ENCODE data around the gene LPCAT2. TPM values are rescaled to one million over a fixed set of nuclear protein-coding genes. Genes with fewer than 3 reads are reported as not detected.

LPCAT2 gene
- polyA plus RNA-seq, 1 experiment = 20.6 TPM

GRCh38 chr16:55495616-55496289 is 13.1 kb upstream of the LPCAT2 start:
- TF ChIP-seq, protein P1, sequence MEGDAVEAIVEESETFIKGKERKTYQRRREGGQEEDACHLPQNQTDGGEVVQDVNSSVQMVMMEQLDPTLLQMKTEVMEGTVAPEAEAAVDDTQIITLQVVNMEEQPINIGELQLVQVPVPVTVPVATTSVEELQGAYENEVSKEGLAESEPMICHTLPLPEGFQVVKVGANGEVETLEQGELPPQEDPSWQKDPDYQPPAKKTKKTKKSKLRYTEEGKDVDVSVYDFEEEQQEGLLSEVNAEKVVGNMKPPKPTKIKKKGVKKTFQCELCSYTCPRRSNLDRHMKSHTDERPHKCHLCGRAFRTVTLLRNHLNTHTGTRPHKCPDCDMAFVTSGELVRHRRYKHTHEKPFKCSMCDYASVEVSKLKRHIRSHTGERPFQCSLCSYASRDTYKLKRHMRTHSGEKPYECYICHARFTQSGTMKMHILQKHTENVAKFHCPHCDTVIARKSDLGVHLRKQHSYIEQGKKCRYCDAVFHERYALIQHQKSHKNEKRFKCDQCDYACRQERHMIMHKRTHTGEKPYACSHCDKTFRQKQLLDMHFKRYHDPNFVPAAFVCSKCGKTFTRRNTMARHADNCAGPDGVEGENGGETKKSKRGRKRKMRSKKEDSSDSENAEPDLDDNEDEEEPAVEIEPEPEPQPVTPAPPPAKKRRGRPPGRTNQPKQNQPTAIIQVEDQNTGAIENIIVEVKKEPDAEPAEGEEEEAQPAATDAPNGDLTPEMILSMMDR (IDR thresholded peaks at IDR 0.05; ENCODE audit: low read depth, low read length) = no peak
- ChIA-PET POLR2A (interaction anchor here (0.7 to 1.8 kb wide), 4 partner anchors 9 to 206 kb away, joined by 3 to 19 read pairs (median 3); partner anchors contain the start of gene MMP2), CTCF (interaction anchor here (0.6 to 3.6 kb wide), 11 partner anchors 11 to 46 kb away, joined by 3 to 19 read pairs (median 3); no protein-coding TSS in a partner anchor)
- DNase-seq (ENCODE audit: low read depth, low spot score) = no peak
- Histone ChIP-seq H3K9me3 (ENCODE audit: control insufficient read depth, insufficient read depth, low read length) (no peaks in the 10 kb centered on the region), H3K27ac (ENCODE audit: low read depth, low read length) (peak overlapping the region; percentile 52), H3K27me3 (ENCODE audit: control insufficient read depth, insufficient read depth, low read length) (no peaks in the 10 kb centered on the region), H3K4me3 (ENCODE audit: low read depth, low read length) (no peak overlapping the region)

GRCh38 chr16:55496509-55497145 is 12.2 kb upstream of the LPCAT2 start:
- ChIA-PET POLR2A (no interaction called here), CTCF (interaction anchor here (0.7 to 3.6 kb wide), 3 partner anchors 32 to 44 kb away, joined by 5 to 19 read pairs (median 6); no protein-coding TSS in a partner anchor)
- Histone ChIP-seq H3K4me3 (ENCODE audit: low read depth, low read length) (no peak overlapping the region), H3K27me3 (ENCODE audit: control insufficient read depth, insufficient read depth, low read length) (no peaks in the 10 kb centered on the region), H3K9me3 (ENCODE audit: control insufficient read depth, insufficient read depth, low read length) (no peaks in the 10 kb centered on the region), H3K27ac (ENCODE audit: low read depth, low read length) (no peak overlapping the region)
- TF ChIP-seq, protein P1 (IDR thresholded peaks at IDR 0.05; ENCODE audit: low read depth, low read length) = no peak
- no peak for DNase-seq (ENCODE audit: low read depth, low spot score)

DNA sequence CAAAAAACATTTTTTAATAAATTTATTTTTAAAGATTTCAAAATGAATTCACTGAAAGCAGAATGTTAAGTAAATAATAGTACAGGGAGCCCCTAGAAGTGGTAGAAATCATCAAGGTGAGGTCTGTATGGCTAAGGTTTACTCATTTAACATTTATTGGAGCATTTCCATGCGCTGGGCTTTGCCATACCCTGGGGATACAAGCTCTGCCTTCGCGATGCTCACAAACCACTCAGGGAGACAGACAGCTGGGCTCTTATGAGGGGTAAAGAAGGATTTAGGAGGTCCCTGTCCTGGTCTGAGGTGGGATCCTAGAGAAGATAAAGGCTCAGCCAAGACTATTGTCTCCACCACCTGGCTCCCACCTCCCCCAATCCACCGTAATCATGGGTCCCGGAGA is 11.3 kb upstream of the LPCAT2 start:
- Histone ChIP-seq H3K9me3 (ENCODE audit: control insufficient read depth, insufficient read depth, low read length) (no peaks in the 10 kb centered on the region), H3K27ac (ENCODE audit: low read depth, low read length) (no peak overlapping the region), H3K4me3 (ENCODE audit: low read depth, low read length) (no peak overlapping the region), H3K27me3 (ENCODE audit: control insufficient read depth, insufficient read depth, low read length) (no peaks in the 10 kb centered on the region)
- DNase-seq (ENCODE audit: low read depth, low spot score) = no peak
- ChIA-PET POLR2A (interaction anchor here (2.2 kb wide), 1 partner anchor 10 kb away, joined by 9 read pairs; no protein-coding TSS in a partner anchor), CTCF (interaction anchor here (3.6 kb wide), 1 partner anchor 33 kb away, joined by 19 read pairs; no protein-coding TSS in a partner anchor)
- TF ChIP-seq, protein P1 (IDR thresholded peaks at IDR 0.05; ENCODE audit: low read depth, low read length) = no peak

- Histone ChIP-seq H3K4me3 (ENCODE audit: low read depth, low read length) (no peak overlapping the region), H3K27me3 (ENCODE audit: control insufficient read depth, insufficient read depth, low read length) (no peaks in the 10 kb centered on the region), H3K27ac (ENCODE audit: low read depth, low read length) (no peak overlapping the region), H3K9me3 (ENCODE audit: control insufficient read depth, insufficient read depth, low read length) (no peaks in the 10 kb centered on the region)
- DNase-seq (ENCODE audit: low read depth, low spot score) = no peak
- POLR2A ChIA-PET = interaction anchor here (2.2 kb wide), 1 partner anchor 11 kb away, joined by 9 read pairs; no protein-coding TSS in a partner anchor
- TF ChIP-seq, protein P1 (IDR thresholded peaks at IDR 0.05; ENCODE audit: low read depth, low read length) = no peak
- CTCF ChIA-PET = interaction anchor here (3.6 kb wide), 1 partner anchor 33 kb away, joined by 19 read pairs; no protein-coding TSS in a partner anchor
Measured at GRCh38 chr16:55498101-55498500, 10.8 kb upstream of the LPCAT2 start.

All from AG04450 (cell line).